Epithelial cell of proximal tubule (primary cell): ENCODE data around the gene TLNRD1. TPM values are rescaled to one million over a fixed set of nuclear protein-coding genes. Genes with fewer than 3 reads are reported as not detected.

Experiments used
- DNase-seq: peaks from one replicate; pipeline ENCODE4 v3.0.0-alpha.2; 2011; ENCODE audit warnings: low read depth
- H3K4me3 ChIP-seq: 2 replicates; pipeline ENCODE4 v1.5.1; 2011; ENCODE audit warnings: low read depth, mild to moderate bottlenecking, low read length
- total RNA-seq: library from RNA; depleted of rRNA; stranded (reverse); fragments of >200 nt; gene quantifications from 2 replicates; pipeline ENCODE4 v1.2.3, GENCODE V29; 2015
- TF ChIP-seq, protein P1 (sequence below): conservative IDR thresholded peaks from 2 replicates; pipeline ENCODE4 v1.5.1; 2012; ENCODE audit warnings: low read depth, mild to moderate bottlenecking, low read length

Gene TLNRD1
- total RNA-seq, 1 donor from 2014 or later: 45.4 TPM

DNA sequence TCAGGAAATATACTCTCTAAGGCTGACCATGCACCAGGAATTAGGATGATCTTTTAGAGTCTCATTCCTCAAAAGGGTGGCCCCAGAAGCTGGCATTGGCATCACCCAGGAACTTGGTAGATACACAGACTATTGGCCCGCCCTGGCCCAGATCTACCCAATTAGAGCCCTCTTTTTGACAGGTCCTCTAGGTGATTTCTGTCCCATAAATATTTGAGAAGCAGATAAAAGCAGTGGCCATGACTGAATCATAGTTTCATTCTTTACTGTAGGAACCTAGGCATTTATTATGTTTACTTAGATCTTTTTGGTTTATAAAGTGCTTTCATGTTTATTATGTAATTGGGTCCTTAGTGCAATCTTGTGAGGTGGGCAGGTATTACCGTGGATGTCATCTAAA, 7.6 kb downstream of the TLNRD1 start:
- no peak for DNase-seq

DNA sequence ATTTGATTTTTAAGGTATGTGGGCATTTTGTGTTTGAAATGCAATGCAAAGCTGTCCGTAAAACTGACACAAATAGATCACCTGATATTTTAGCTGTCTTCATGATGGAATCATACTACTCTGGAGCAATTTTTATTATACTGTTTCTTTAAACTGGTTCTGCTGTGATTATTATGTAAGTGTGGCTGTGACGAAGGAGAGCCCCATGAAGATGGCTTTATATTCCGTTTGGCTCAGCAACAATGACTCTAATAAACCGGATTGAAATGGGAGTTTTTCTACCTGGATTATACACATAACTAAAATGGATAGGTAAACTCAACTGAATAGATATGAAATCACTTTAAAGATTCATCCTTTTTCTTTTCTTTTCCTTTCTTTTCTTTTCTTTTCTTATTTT, 9.4 kb downstream of the TLNRD1 start:
- DNase-seq: no peak
- TF ChIP-seq, protein P1, sequence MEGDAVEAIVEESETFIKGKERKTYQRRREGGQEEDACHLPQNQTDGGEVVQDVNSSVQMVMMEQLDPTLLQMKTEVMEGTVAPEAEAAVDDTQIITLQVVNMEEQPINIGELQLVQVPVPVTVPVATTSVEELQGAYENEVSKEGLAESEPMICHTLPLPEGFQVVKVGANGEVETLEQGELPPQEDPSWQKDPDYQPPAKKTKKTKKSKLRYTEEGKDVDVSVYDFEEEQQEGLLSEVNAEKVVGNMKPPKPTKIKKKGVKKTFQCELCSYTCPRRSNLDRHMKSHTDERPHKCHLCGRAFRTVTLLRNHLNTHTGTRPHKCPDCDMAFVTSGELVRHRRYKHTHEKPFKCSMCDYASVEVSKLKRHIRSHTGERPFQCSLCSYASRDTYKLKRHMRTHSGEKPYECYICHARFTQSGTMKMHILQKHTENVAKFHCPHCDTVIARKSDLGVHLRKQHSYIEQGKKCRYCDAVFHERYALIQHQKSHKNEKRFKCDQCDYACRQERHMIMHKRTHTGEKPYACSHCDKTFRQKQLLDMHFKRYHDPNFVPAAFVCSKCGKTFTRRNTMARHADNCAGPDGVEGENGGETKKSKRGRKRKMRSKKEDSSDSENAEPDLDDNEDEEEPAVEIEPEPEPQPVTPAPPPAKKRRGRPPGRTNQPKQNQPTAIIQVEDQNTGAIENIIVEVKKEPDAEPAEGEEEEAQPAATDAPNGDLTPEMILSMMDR: no peak

More for the DNA sequence above, 7.6 kb downstream of the TLNRD1 start:
- TF ChIP-seq, protein P1: no peak
- no peak overlapping the region for H3K4me3 ChIP-seq

DNA sequence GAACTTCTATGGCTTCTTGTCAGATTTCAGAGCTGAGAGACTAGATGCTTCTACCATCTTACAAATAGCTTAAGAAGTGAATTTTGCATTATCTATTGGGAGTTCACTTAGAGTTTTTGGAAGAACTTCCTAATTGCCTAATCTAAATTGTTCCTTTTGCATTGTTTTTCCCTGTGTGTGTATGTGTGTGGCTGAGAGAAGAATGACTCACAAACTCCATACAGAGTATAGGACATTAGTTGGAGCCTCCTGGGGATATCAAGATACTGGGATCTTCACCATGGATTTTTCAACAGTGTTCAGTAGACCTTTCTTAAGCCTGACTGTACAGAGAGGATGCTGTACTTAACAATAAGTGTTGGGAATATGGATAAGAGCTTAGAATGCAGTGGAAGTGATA, 10.9 kb downstream of the TLNRD1 start:
- DNase-seq: no peak
- TF ChIP-seq, protein P1: no peak
- H3K4me3 ChIP-seq: no peak overlapping the region

More for the DNA sequence above, 9.4 kb downstream of the TLNRD1 start:
- no peak overlapping the region for H3K4me3 ChIP-seq

DNA sequence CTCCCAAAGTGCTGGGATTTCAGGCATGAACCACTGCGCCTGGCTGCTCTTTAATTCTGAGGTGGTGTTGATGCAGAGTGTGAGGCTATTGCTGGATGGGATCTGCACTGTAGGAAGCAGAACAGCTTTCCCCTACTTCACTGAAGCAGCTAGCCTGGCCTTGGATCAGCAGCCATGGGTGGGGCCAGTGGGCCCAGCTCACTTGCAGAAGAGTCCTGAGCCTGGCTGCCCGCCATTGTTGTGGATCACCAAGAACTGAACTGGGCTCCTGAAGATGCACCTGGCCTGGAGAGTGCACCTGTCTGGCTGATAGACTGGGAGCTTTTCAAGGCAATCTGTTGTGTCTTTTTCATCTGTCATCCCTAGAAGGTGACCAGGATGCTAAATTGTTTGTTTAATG, 11.9 kb downstream of the TLNRD1 start:
- no peak overlapping the region for H3K4me3 ChIP-seq
- DNase-seq: no peak
- TF ChIP-seq, protein P1: no peak

DNA sequence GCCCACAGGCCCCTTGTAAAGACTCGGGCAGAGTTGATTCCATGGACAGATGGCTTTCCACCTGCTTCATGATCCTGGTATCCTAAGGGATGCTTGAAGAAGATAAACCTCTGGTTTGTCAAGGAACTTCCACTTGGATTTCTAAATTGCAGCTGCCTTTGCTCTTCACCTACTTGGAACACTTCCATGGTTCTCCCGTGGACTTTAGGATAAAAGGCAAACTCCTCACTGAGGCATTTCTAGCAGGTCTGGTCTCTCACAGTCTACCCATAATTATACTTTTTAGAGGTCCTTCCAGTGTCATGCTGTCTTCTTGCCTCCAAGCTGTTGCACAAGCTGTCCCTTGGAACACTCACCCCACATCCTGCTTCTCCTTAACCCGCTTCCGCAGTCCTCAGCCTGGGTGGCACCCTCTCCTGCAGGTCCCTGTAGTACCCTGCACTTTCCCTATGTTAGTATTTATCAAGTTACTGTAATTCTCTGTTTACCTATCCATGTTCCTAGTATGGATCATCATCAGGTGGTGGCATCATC, 12.7 kb downstream of the TLNRD1 start:
- H3K4me3 ChIP-seq: no peak overlapping the region
- no peak for DNase-seq
- TF ChIP-seq, protein P1: no peak

DNA sequence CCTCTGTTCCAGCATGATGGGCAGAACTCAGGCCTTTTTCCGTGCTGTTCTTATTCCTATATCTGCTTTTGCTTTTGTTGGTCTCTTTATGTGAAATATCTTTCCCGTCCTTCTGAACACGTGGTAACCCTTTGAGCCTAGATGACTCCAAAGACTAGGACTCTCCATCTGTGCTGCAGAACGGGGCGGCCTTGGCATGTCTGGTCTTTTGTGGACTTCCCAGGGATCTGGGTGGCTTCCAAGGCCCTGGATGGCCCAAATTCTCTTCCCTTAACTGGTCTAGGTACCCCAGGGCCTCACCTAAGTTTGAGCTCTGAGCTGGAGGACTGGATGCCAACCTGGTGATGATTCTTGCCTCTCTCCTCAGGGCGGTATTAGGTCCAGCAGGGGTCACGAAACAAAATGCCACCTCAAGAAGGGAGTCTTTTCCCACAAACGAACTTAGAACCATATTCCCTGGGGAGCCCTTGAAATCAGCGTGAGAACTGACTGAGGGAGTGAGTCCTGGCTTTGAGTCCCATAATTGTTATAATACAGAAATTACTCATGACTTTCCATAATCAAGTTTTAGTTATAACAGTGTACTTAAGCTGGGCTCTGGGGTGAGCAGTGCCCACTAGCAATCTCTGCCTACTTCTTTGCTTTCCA, 13.8 kb downstream of the TLNRD1 start:
- no peak overlapping the region for H3K4me3 ChIP-seq
- TF ChIP-seq, protein P1: no peak
- DNase-seq: no peak
